Measurements from ENCODE around the gene GPR135. TPM values are rescaled to one million over a fixed set of nuclear protein-coding genes. Genes with fewer than 3 reads are reported as not detected.
"Not testable (repeated sequence)": the region's sequence is repeated elsewhere in the genome, so short reads cannot be mapped to it uniquely, and the experiment has no call there.

The GPR135 gene
- total RNA-seq, 1 experiment from 2014 or later: 3.9 TPM

DNA sequence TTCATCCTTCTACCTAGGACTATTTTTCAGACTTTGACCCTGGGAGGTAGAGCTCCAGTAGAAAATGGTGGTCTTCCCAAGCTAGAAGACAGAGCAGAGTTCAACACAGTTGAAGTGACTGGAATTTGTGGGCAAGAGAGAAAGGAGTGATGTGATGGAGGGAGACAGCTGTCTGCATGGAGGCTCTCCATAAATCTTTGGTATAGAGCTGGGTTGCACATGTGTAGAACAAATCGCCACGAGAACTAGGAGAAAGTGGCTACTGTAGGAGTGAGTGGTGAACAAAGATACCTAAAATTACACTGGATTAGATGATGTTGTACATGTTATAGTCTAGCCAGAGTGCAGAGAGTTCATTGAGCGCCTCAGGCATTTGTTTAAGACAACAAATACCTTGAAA is 14.5 kb downstream of the GPR135 start:
- Histone ChIP-seq H3K27me3 (ENCODE audit: insufficient read depth, low read length) (no peaks in the 10 kb centered on the region), H3K9ac (ENCODE audit: low read length) (no peak overlapping the region), H3K4me2 (ENCODE audit: low read length) (no peak overlapping the region), H3K4me1 (ENCODE audit: control insufficient read depth in 1 of 2, insufficient read depth in 2 of 2, low read length in 2 of 2) (no peaks in the 10 kb centered on the region), H3K9me2 (ENCODE audit: insufficient read depth) (no peaks in the 10 kb centered on the region), H3K4me3 (replicated peaks in 1 of 2; ENCODE audit: low read depth in 1 of 2, low read length in 2 of 2) (no peak overlapping the region), H4K20me1 (ENCODE audit: insufficient read depth) (no peaks in the 10 kb centered on the region), H3K79me2 (ENCODE audit: insufficient read depth, low read length) (no peaks in the 10 kb centered on the region), H3K9me3 (ENCODE audit: control insufficient read depth in 1 of 2, insufficient read depth in 1 of 2, low read depth in 1 of 2, low read length in 2 of 2) (no peaks in the 10 kb centered on the region), H2AFZ (ENCODE audit: low read depth, low read length, poor library complexity, severe bottlenecking) (no peak overlapping the region), H3K36me3 (ENCODE audit: control insufficient read depth in 1 of 2, insufficient read depth in 2 of 2, low read length in 2 of 2) (peaks cover 0 to under 1% of the 10 kb centered on the region in 2 experiments; a peak in 1 of 4 replicates), H3K27ac (ENCODE audit: low read depth, low read length) (no peak overlapping the region)
- POLR2A ChIA-PET: no interaction called here
- DNase-seq (ENCODE audit: low read depth, low spot score): no peak
- no peak for ATAC-seq
- CTCF ChIA-PET: no interaction called here
- RAD21 ChIA-PET (ENCODE audit: low non-redundant PET in 1 of 2, low total read pairs in 2 of 2, uncharacterized antibody in 2 of 2, unreplicated experiment in 2 of 2): no interaction called here
- no peak for TF ChIP-seq POLR2AphosphoS5 (IDR thresholded peaks at IDR 0.05; ENCODE audit: low read depth, low read length)
- no peak for TF ChIP-seq TCF7L2 (IDR thresholded peaks at IDR 0.05; ENCODE audit: borderline replicate concordance, extremely low read depth, insufficient read depth, insufficient read length)
- no peak for TF ChIP-seq ELF1 (IDR thresholded peaks at IDR 0.05; ENCODE audit: borderline replicate concordance, low read depth)
- TF ChIP-seq RAD21 (IDR thresholded peaks at IDR 0.05; ENCODE audit: low read depth): no peak
- no peak for TF ChIP-seq SRF (IDR thresholded peaks at IDR 0.05; ENCODE audit: low read depth)
- intact Hi-C loops (cut with micrococcal nuclease): no loop called here
- no TSS peak for BruUV-seq (replicated peaks)

DNA sequence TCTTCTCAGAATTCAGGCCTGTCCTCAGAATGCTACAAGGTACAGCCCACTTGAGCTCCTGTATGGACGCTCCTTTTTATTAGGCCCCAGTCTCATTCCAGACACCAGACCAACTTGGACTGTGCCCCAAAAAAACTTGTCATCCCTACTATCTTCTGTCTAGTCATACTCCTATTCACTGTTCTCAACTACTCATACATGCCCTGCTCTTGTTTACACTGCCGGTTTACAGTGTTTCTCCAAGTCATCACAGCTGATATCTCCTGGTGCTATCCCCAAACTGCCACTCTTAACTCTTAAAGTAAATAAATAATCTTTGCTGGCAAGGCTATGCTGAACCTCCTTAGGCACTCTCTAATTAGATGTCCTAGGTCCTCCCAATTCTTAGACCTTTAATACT is 16.5 kb downstream of the GPR135 start:
- intact Hi-C loops (cut with micrococcal nuclease): loop anchor here (10.0 kb wide), 1 partner anchor 944 kb away; no protein-coding TSS in a partner anchor

More for the DNA sequence above, 16.5 kb downstream of the GPR135 start:
- RAD21 ChIA-PET (ENCODE audit: low non-redundant PET in 1 of 2, low total read pairs in 2 of 2, uncharacterized antibody in 2 of 2, unreplicated experiment in 2 of 2); H3K9me2 ChIP-seq (ENCODE audit: insufficient read depth); H3K4me2 ChIP-seq (ENCODE audit: low read length); CTCF ChIA-PET; H3K27ac ChIP-seq (ENCODE audit: low read depth, low read length); H3K36me3 ChIP-seq (ENCODE audit: control insufficient read depth in 1 of 2, insufficient read depth in 2 of 2, low read length in 2 of 2); H3K9ac ChIP-seq (ENCODE audit: low read length); ATAC-seq; H3K27me3 ChIP-seq (ENCODE audit: insufficient read depth, low read length); BruUV-seq (replicated peaks); H3K4me3 ChIP-seq (replicated peaks in 1 of 2; ENCODE audit: low read depth in 1 of 2, low read length in 2 of 2); H3K9me3 ChIP-seq (ENCODE audit: control insufficient read depth in 1 of 2, insufficient read depth in 1 of 2, low read depth in 1 of 2, low read length in 2 of 2); H3K79me2 ChIP-seq (ENCODE audit: insufficient read depth, low read length); H4K20me1 ChIP-seq (ENCODE audit: insufficient read depth); H2AFZ ChIP-seq (ENCODE audit: low read depth, low read length, poor library complexity, severe bottlenecking); DNase-seq (ENCODE audit: low read depth, low spot score); H3K4me1 ChIP-seq (ENCODE audit: control insufficient read depth in 1 of 2, insufficient read depth in 2 of 2, low read length in 2 of 2); POLR2A ChIA-PET: not testable (repeated sequence)
